CD4-positive, alpha-beta T cell (primary cell): ENCODE measurements around the gene OR2J3. TPM values are rescaled to one million over a fixed set of nuclear protein-coding genes. Genes with fewer than 3 reads are reported as not detected.
"Not testable (repeated sequence)": the region's sequence is repeated elsewhere in the genome, so short reads cannot be mapped to it uniquely, and the experiment has no call there.

ENCODE experiments used
- ATAC-seq: fragments of 200-7000 bp; cut with Tn5 transposase; one replicate; pipeline ENCODE4 v1.10.0; 2022; ENCODE audit warnings: mild to moderate bottlenecking; ENCODE audit not compliant: poor library complexity
- CTCF ChIA-PET: fragments of 350-600 bp; sonication (Branson Sonifier 250); formaldehyde crosslinking; loops from one replicate; lab custom pipeline; 2021; ENCODE audit warnings: antibody characterized with exemption, inconsistent platforms; lab: Charles Lee
- POLR2A ChIA-PET: fragments of 350-600 bp; sonication (Branson Sonifier 250); formaldehyde crosslinking; loops from one replicate; lab custom pipeline; 2021; ENCODE audit warnings: antibody characterized with exemption, inconsistent platforms; lab: Charles Lee
- DNase-seq, 14 experiments: peaks; one replicate each; pipeline ENCODE4 v3.0.0-alpha.2; 2013 to 2020; ENCODE audit warnings: mixed read lengths in 2 of 14
- H3K27ac ChIP-seq, 2 donors: one replicate each; pipeline versions ENCODE4 v1.5.1 to v1.7.0; 2013; ENCODE audit warnings: low read length in 2 of 2, low read depth in 1 of 2, mild to moderate bottlenecking in 1 of 2
- H3K27me3 ChIP-seq, 2 experiments: 1 replicate in 1 of 2; 2 replicates in 1 of 2; pipeline versions ENCODE4 v1.6.1 to v1.7.0; 2013; ENCODE audit warnings: low read length in 2 of 2, control low read depth in 1 of 2, mild to moderate bottlenecking in 1 of 2, moderate library complexity in 1 of 2; ENCODE audit not compliant: insufficient read depth in 2 of 2, control insufficient read depth in 1 of 2
- H3K36me3 ChIP-seq: one replicate; pipeline ENCODE4 v1.6.1; 2013; ENCODE audit warnings: low read length, control low read depth; ENCODE audit not compliant: insufficient read depth
- H3K4me1 ChIP-seq: one replicate; pipeline ENCODE4 v1.6.1; 2013; ENCODE audit warnings: low read length, control low read depth; ENCODE audit not compliant: insufficient read depth
- H3K4me3 ChIP-seq: one replicate; pipeline ENCODE4 v1.5.1; 2013; ENCODE audit warnings: mild to moderate bottlenecking, low read length, moderate library complexity
- H3K9me3 ChIP-seq, 2 experiments: 1 replicate in 1 of 2; 2 replicates in 1 of 2; pipeline versions ENCODE4 v1.6.1 to v1.7.0; 2013; ENCODE audit warnings: low read length in 2 of 2, mild to moderate bottlenecking in 2 of 2, control low read depth in 1 of 2, moderate library complexity in 1 of 2; ENCODE audit not compliant: control insufficient read depth in 1 of 2, insufficient read depth in 1 of 2
- H3K27ac Mint-ChIP-seq: one replicate; pipeline ENCODE4 v1.8.0; 2020; ENCODE audit warnings: mixed read lengths
- H3K27me3 Mint-ChIP-seq: one replicate; pipeline ENCODE4 v1.8.0; 2021; ENCODE audit warnings: mixed read lengths
- H3K36me3 Mint-ChIP-seq: one replicate; pipeline ENCODE4 v1.8.0; 2021; ENCODE audit warnings: low read depth, mixed read lengths
- H3K4me1 Mint-ChIP-seq: one replicate; pipeline ENCODE4 v1.8.0; 2021; ENCODE audit warnings: low read depth, mixed read lengths
- H3K4me3 Mint-ChIP-seq: one replicate; pipeline ENCODE4 v1.8.0; 2020; ENCODE audit warnings: mild to moderate bottlenecking, mixed read lengths
- H3K9me3 Mint-ChIP-seq: one replicate; pipeline ENCODE4 v1.8.0; 2020; ENCODE audit warnings: mixed read lengths
- CTCF ChIP-seq: fragments of 200-600 bp; IDR thresholded peaks from one replicate; pipeline ENCODE4 v1.8.0; 2022; ENCODE audit warnings: antibody characterized with exemption, mild to moderate bottlenecking
- intact Hi-C, 2 experiments: fragments of 100-400 bp; cut with DNase I in 1 of 2; cut with micrococcal nuclease in 1 of 2; formaldehyde crosslinking; loops; one replicate each; pipeline versions ENCODE4 v1.15.1 to v1.9.0; 2023 to 2025; cut with DNase I, micrococcal nuclease
- total RNA-seq, 174 experiments: library from RNA in 2 of 174; stranded (reverse) in 2 of 174; gene quantifications; one replicate each; pipeline ENCODE4 v1.2.3 and lab custom pipeline; 2021 to 2026

Gene OR2J3
- total RNA-seq, 2 experiments from 2014 or later: not detected

GRCh38 chr6:29153083-29153482, 45.2 kb downstream of the OR2J3 start:
- TF ChIP-seq CTCF: no peak
- DNase-seq (no peak), ATAC-seq (no peak)
- Histone ChIP-seq H3K27ac (no peak overlapping the region), H3K27me3 (peaks cover 0 to 12% of the 10 kb centered on the region in 2 experiments), H3K4me3 (no peak overlapping the region), H3K36me3 (no peaks in the 10 kb centered on the region), H3K4me1 (no peaks in the 10 kb centered on the region), H3K9me3 (no peaks in the 10 kb centered on the region)
- H3K4me3 Mint-ChIP-seq: no peak overlapping the region
- H3K4me1 Mint-ChIP-seq: no peaks in the 10 kb centered on the region
- ChIA-PET CTCF (no interaction called here), POLR2A (no interaction called here)
- H3K27me3 Mint-ChIP-seq: peaks cover 68% of the 10 kb centered on the region
- intact Hi-C loops: no loop called here
- no peaks in the 10 kb centered on the region for H3K36me3 Mint-ChIP-seq
- H3K9me3 Mint-ChIP-seq: peaks cover 4% of the 10 kb centered on the region
- no peak overlapping the region for H3K27ac Mint-ChIP-seq

- peaks cover 59% of the 10 kb centered on the region for H3K27me3 Mint-ChIP-seq
- H3K36me3 ChIP-seq, H3K9me3 ChIP-seq, H3K4me1 ChIP-seq, H3K9me3 Mint-ChIP-seq, H3K4me1 Mint-ChIP-seq, H3K4me3 ChIP-seq, intact Hi-C loops, ATAC-seq, H3K27ac ChIP-seq, CTCF ChIA-PET, POLR2A ChIA-PET, H3K36me3 Mint-ChIP-seq, H3K27ac Mint-ChIP-seq, DNase-seq, H3K4me3 Mint-ChIP-seq: not testable (repeated sequence)
- peaks cover 0 to 15% of the 10 kb centered on the region in 2 experiments for H3K27me3 ChIP-seq
Observed at GRCh38 chr6:29155182-29155581, 47.3 kb downstream of the OR2J3 start.

- H3K4me1 ChIP-seq, H3K4me3 ChIP-seq, H3K4me3 Mint-ChIP-seq, H3K9me3 Mint-ChIP-seq, H3K36me3 Mint-ChIP-seq, H3K27ac ChIP-seq, CTCF ChIA-PET, H3K4me1 Mint-ChIP-seq, H3K27ac Mint-ChIP-seq, POLR2A ChIA-PET, intact Hi-C loops, H3K9me3 ChIP-seq, DNase-seq, ATAC-seq, H3K36me3 ChIP-seq: not testable (repeated sequence)
- H3K27me3 Mint-ChIP-seq: peaks cover 60% of the 10 kb centered on the region
- peaks cover 2 to 24% of the 10 kb centered on the region in 2 experiments for H3K27me3 ChIP-seq
Observed at GRCh38 chr6:29159922-29160321, 52.1 kb downstream of the OR2J3 start.

Other genes starting within 250 kb of the OR2J3 start
- gene TRIM27, start 184.1 kb upstream of the OR2J3 start, total RNA-seq: 10 to 100 TPM; 11.5 to 13.2 TPM
- gene ZNF311, start 102.7 kb upstream of the OR2J3 start, total RNA-seq: under 1 TPM; 0.25 to 0.31 TPM
- gene OR2W1, start 62.9 kb upstream of the OR2J3 start, total RNA-seq: not detected
- not detected for gene OR2B3, start 20.7 kb upstream of the OR2J3 start, total RNA-seq
- not detected for gene OR2J1, start 8.6 kb upstream of the OR2J3 start, total RNA-seq
- not detected for gene OR2J2, start 62.8 kb downstream of the OR2J3 start, total RNA-seq
- not detected for gene OR14J1, start 193.6 kb downstream of the OR2J3 start, total RNA-seq